ENCODE data around the gene SCYL2. TPM values are rescaled to one million over a fixed set of nuclear protein-coding genes. Genes with fewer than 3 reads are reported as not detected.
"Not testable (repeated sequence)": the region's sequence is repeated elsewhere in the genome, so short reads cannot be mapped to it uniquely, and the experiment has no call there.

Gene SCYL2, protein sequence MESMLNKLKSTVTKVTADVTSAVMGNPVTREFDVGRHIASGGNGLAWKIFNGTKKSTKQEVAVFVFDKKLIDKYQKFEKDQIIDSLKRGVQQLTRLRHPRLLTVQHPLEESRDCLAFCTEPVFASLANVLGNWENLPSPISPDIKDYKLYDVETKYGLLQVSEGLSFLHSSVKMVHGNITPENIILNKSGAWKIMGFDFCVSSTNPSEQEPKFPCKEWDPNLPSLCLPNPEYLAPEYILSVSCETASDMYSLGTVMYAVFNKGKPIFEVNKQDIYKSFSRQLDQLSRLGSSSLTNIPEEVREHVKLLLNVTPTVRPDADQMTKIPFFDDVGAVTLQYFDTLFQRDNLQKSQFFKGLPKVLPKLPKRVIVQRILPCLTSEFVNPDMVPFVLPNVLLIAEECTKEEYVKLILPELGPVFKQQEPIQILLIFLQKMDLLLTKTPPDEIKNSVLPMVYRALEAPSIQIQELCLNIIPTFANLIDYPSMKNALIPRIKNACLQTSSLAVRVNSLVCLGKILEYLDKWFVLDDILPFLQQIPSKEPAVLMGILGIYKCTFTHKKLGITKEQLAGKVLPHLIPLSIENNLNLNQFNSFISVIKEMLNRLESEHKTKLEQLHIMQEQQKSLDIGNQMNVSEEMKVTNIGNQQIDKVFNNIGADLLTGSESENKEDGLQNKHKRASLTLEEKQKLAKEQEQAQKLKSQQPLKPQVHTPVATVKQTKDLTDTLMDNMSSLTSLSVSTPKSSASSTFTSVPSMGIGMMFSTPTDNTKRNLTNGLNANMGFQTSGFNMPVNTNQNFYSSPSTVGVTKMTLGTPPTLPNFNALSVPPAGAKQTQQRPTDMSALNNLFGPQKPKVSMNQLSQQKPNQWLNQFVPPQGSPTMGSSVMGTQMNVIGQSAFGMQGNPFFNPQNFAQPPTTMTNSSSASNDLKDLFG
- total RNA-seq = 41.9 and 59.4 TPM in 2 replicates

- peak; percentile 69 for DNase-seq (ENCODE audit: extremely low read depth, low read depth, low spot score)
Measured at GRCh38 chr12:100266835-100267602, at the start of gene SCYL2, which contains the start of gene DEPDC4. Gene SCYL2, plus strand, starts transcription at chr12:100267177. Its CDS starts 15,794 bp downstream, at chr12:100282971. Gene DEPDC4, minus strand, starts transcription at chr12:100267079. Its CDS starts 3 bp downstream, at chr12:100267076.

DNA sequence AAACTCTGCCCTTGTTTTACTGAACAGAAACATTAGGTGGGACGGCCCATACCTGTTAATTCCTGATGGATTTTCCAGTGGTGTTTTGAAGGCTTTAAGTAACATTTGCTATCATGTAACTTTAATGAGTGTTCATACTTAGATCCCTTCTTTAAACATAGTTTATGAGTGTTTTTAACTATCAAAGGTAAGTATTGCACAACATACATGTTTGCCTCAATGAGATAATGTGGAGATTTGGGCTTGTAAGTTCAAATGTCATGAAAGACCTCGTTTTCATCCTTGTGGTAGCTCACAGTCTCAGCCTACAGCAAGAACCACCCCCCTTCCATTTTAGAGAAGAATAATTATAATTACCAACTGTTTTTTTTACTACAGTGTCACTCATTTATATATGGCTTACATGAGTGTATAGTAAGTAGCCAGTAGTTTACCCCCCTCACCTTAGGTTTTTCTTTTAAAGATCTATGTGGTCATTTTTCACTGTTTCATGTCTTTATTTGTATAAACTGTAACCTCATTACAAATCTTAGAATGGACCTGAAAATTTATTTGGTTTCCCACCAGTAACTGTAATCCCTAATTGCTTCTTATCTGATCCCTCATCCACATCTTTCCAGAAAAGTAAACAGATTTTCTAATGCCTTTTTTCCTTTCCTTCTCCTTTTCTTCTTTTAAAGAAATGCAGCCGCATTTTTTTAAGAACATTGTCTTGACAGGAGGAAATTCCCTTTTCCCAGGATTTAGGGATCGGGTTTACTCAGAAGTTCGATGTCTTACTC is 47.5 kb upstream of the SCYL2 start:
- no peak for DNase-seq (ENCODE audit: extremely low read depth, low read depth, low spot score)

DNA sequence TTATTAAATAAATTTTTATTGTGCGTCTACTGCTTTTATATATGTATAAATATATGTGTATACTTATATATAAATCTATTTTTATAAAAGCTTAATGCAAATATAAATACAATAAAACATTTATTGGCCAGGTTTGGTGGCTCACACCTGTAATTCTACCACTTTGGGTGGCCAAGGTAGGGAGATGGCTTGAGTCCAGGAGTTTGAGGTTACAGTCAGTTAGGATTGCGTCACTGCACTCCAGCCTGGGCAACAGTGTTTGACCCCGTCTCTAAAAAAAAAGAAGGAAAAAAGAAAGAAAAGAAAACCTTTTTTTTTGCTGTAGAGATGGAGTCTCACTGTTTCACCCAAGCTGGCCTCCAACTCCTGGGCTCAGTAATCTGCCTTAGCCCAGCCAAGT is 45.5 kb upstream of the SCYL2 start:
- DNase-seq (ENCODE audit: extremely low read depth, low read depth, low spot score) = no peak

GRCh38 chr12:100222173-100222572 is 44.8 kb upstream of the SCYL2 start:
- DNase-seq (ENCODE audit: extremely low read depth, low read depth, low spot score) = not testable (repeated sequence)

DNA sequence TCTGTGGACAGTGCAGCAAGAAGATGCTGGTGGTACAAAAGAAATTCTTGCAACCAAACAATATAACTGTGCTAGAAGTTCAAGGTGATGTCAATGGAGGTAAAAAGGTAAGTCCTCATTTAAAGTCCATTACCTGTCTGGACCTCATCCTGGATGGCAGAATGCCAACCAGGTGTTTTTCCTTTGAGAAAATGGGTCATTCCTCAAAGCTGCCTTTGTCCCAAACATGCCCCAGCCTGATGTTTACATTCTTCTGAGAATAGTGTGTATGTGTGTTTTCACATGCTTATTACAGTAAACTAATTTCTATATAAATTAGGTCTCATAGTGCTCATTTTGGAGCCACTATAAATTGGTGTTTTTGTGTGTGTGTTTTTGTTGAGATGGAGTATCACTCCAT is 41.5 kb upstream of the SCYL2 start:
- no peak for DNase-seq (ENCODE audit: extremely low read depth, low read depth, low spot score)

DNA sequence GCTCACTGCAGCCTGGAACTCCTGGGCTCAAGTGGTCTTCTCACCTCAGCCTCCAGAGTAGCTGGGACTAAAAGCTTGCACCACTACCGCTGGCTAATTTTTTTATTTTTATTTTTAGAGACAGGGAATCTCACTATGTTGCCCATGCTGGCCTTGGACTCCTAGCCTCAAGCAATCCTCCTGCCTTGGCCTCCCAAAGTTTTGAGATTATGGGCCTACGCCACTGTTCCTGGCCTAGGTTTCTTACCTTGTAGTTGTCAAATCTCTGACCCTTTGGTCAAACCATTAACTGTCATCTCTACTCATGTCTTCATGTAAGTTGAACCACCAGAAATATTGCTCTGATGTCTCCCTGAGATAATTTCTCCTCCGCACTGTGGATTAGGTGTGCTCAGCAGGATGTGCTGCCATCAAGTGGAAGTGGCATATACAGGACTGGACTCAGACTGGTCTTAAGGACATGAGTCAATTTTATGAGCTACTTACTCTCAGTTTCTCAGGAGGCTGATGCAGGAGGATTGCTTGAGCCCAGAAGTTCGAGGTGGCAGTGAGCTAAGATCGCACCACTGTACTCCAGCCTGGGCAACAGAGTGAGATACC is 37.8 kb upstream of the SCYL2 start:
- DNase-seq (ENCODE audit: extremely low read depth, low read depth, low spot score) = no peak

DNA sequence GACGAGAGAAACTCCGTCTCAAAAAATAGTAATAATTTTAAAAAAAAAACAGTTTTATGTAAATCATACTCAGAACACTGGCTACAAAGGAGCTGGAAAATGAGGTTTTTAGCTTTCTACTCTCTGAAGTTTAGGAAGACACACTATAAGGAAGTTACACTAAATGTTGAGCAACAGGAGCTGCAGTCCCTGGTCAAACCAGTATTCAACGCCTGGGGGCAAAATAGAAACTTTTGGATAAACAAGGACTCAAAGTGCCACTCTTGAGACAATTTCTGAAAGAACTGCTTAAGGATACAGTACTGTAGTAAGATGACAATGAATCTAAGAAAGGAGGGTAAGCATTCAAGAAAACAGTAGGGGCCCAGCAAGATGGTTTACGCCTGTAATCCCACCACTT is 37.1 kb upstream of the SCYL2 start:
- DNase-seq (ENCODE audit: extremely low read depth, low read depth, low spot score) = no peak

DNA sequence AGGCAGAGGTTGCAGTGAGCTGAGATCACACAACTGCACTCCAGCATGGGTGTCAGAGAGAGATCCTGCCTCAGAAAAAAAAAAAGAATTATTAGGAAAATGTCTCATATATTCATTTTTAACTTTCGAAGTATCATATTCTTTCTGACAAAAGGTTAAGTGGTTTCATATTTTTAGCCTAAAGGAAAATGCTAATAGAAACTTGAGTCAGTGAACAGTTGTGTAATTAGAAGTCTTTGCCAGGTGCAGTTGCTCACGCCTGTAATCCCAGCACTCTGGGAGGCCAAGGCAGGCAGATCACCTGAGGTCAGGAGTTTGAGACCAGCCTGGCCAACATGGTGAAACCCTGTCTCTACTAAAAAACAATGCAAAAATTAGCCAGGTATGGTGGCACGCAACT is 35.1 kb upstream of the SCYL2 start:
- DNase-seq (ENCODE audit: extremely low read depth, low read depth, low spot score) = not testable (repeated sequence)

GRCh38 chr12:100234166-100234565 is 32.8 kb upstream of the SCYL2 start:
- DNase-seq (ENCODE audit: extremely low read depth, low read depth, low spot score) = no peak

DNA sequence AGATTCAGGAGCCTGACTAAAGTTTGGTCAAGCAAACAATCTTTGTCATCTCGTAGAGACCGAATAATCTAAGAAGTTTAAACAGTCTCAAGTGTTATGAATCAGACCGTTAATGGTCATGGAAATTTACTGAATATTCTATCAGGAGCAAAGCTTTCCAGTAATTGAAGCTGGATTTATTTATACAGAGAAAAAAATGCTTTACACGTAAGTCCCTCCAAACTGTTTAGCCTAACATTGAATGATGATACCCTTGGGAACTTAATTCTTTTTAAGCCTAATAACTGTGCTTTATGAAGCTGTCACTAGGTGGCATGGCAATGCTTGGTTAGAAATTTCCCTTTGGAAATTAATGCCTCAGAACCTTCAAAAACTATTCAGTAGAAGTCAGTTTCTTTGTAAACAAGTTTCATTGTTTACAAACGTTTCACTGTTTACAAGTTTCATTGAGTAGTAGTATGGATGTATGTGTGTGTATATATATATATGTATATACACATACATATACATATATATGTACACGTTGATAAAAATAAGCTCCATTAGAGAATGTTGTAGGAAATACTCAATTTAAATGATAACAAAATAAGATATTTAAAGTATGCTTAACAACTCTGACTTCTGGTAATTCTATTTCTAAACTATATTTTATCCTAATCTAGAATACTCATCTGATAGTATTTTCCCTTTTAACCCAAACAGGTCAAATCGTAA is 32.2 kb upstream of the SCYL2 start:
- DNase-seq (ENCODE audit: extremely low read depth, low read depth, low spot score) = peak; percentile 25

DNA sequence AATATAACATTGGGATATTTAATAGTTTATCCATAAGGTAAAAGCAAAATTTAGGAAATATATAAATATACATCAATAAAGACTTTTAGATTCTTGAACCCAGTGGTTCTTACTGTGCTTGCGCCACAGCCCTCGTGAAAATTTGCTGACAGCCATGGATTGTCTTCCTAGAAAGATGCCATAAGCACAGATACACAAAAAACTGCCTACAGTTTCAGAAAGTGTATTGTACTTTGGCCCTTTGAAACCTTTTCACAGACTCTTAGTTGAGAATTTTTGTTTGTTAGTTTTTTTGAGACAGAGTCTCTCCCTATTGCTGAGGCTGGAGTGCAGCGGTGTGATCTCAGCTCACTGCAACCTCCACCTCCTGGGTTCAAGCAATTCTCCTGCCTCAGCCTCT is 28.2 kb upstream of the SCYL2 start:
- DNase-seq (ENCODE audit: extremely low read depth, low read depth, low spot score) = no peak

DNA sequence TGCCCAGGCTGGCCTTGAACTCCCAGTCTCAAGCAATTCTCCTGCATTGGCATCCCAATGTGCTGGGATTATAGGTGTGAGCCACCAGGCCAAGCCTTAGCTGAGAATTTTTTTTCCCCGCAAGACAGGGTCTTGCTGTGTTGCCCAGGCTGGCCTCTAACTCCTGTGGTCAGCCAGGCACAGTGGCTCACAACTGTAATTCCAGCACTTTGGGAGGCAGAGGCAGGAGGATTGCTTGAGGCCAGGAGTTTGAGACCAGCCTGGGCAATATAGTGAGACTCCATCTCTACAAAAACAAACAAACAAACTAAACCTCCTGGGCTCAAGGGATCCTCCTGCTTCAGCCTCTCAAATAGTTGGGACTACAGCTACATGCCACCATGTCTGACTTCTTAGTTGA is 27.4 kb upstream of the SCYL2 start:
- DNase-seq (ENCODE audit: extremely low read depth, low read depth, low spot score) = no peak

DNA sequence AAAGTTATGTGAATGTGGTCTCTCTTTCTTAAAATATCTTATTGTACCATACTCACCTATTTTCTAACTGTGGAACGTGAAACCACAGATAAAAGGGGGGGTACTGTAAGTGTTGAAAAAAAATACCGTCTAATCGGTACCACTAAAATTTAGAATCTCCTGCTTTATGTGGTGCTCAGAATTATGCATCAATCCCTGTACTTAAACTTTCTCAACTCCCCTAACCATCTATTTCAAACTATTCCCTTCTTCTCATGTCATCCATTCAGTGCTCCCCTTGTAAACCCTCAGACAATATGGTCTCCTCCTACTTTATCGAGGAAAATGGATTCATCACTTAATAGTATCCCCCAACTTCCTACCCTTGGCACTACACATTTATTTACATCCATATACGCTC is 23.8 kb upstream of the SCYL2 start:
- DNase-seq (ENCODE audit: extremely low read depth, low read depth, low spot score) = no peak

DNA sequence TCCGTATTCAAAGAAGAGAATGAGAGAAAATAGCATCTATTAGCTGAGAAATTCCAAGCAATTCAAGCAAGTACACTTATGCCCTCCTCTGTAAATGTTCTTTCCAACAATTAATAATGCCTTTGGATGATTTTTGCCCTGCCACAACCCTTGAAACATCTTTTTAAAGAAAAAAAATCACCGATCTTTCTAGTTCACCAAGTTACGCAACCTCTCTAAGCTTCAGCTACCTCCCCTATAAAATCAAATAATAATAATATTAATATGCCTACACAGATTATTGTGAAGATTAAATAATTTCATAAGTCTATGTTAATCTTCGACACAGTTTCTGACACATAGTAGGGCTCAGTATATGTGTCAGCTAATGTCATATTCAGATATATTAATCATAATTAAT is 19.2 kb upstream of the SCYL2 start:
- no peak for DNase-seq (ENCODE audit: extremely low read depth, low read depth, low spot score)

DNA sequence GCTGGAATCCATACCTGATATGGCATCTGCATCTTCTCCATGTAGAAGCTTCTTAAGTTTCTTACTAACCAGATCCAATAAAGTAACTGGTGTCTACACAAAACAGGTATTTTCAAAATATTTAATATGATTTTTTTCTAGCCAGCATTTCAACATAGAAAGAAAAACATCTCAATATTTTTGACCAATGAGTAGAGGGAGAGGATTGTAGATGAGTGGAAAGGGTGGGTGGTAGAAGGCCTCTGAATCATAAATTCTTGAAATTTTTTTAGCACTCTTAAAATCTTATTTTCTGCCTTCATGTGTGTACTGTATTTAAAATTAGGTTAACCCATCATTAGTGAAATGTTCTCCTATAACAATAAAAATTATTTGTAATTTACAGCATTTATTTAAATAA is 18.1 kb upstream of the SCYL2 start:
- DNase-seq (ENCODE audit: extremely low read depth, low read depth, low spot score) = no peak

GRCh38 chr12:100249941-100250340 is 17.0 kb upstream of the SCYL2 start:
- no peak for DNase-seq (ENCODE audit: extremely low read depth, low read depth, low spot score)

DNA sequence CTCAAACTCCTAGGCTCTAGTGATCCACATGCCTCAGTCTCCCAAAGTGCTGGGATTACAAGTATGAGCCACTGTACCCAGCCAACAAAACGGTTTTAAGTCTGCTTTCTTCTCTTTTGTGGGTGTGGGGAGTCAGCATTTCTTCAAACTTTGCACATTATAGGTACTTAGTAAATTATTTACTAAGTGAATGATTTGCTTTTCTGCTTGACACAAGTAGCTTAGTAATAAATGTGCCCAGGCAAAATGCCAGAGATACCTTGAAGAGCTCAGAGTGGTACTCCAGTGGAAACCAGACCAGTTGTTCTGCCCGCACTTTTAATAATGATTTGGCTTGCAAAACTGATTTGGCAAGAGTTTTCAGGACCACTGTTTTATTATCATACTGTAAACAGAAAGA is 15.1 kb upstream of the SCYL2 start:
- no peak for DNase-seq (ENCODE audit: extremely low read depth, low read depth, low spot score)

DNA sequence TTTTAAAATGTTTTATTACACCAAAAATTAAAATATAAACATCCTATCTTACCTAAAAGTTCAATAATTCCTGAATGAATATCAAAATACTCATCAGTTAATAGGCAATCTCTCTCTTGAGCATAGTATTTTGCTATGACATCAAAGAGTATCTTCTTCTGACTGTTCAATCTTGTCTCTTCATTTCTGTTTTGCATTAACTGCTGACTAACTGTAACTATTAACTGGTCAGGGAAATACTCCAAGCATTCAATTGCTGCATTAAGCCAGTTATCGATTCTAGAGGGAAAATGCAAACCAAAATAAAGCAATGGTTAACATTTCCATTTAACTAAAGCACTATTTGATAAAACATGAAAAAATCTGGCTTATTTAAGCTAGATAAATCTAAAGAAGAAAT is 13.5 kb upstream of the SCYL2 start:
- no peak for DNase-seq (ENCODE audit: extremely low read depth, low read depth, low spot score)

DNA sequence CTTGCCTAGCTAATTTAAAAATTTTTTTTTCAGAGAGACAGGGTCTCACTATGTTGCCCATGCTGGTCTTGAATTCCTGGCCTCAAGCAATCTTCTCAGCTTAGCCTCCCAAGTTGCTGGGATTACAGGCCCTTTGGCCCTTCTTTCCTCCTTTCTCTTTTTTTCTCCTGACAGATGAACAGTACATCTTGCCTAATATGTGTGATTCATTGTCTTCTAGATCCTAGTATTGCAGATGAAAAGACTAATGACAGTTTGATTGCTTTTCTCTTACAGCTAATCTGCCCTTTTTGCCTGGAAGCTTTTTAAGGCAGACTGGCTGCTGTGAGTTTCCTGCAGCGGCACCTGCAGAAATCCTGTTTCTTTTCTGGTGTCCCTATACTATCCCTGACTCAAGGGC is 12.1 kb upstream of the SCYL2 start:
- no peak for DNase-seq (ENCODE audit: extremely low read depth, low read depth, low spot score)

All from glomerular endothelial cell (primary cell).